ENCODE data around the gene LBH. TPM values are rescaled to one million over a fixed set of nuclear protein-coding genes. Genes with fewer than 3 reads are reported as not detected.

The LBH gene
- polyA plus RNA-seq, 1 donor (not counting 4 experiments of a cell fraction or from before 2014, with no cell fraction given) = 0.83 TPM

- no peak overlapping the region for H2AFZ ChIP-seq (ENCODE audit: control insufficient read depth, low read length)
- H4K20me1 ChIP-seq (ENCODE audit: control insufficient read depth, extremely low read depth, insufficient read depth, low read length) = no peaks in the 10 kb centered on the region
- no peak overlapping the region for H3K4me2 ChIP-seq (ENCODE audit: control insufficient read depth, extremely low read depth, insufficient read depth, low read depth, low read length)
- H3K27me3 ChIP-seq (ENCODE audit: control insufficient read depth, extremely low read depth, insufficient read depth, low read length) = no peaks in the 10 kb centered on the region
- DNase-seq (ENCODE audit: low read depth, low spot score) (no peak), FAIRE-seq (no peak)
- dilution Hi-C loops (cut with MboI; ENCODE audit: extremely low pct_ligation_motif_present, low sequenced_read_pairs) = no loop called here
- H3K4me3 ChIP-seq (ENCODE audit: control insufficient read depth in 2 of 3, extremely low read depth in 1 of 3, insufficient read depth in 2 of 3, low read depth in 1 of 3, low read length in 3 of 3) = no peak overlapping the region
- H3K4me1 ChIP-seq (ENCODE audit: control insufficient read depth, extremely low read depth, insufficient read depth, low read length) = no peaks in the 10 kb centered on the region
- no peak overlapping the region for H3K9ac ChIP-seq (ENCODE audit: control insufficient read depth, extremely low read depth, insufficient read depth, low read length)
- no peaks in the 10 kb centered on the region for H3K36me3 ChIP-seq (ENCODE audit: control insufficient read depth in 2 of 2, extremely low read depth in 1 of 2, insufficient read depth in 2 of 2, low read length in 2 of 2)
- no peaks in the 10 kb centered on the region for H3K79me2 ChIP-seq (ENCODE audit: control insufficient read depth, insufficient read depth, low read length)
- H3K27ac ChIP-seq (ENCODE audit: control insufficient read depth, insufficient read depth, low read length) = no peak overlapping the region
- TF ChIP-seq EZH2 (IDR thresholded peaks at IDR 0.05; ENCODE audit: low read length) (no peak), CTCF (optimal IDR thresholded peaks at IDR 0.05 in 1 of 3, IDR thresholded peaks at IDR 0.05 in 1 of 3, conservative IDR thresholded peaks at IDR 0.05 in 1 of 3; ENCODE audit: extremely low read depth in 1 of 3, insufficient read depth in 2 of 3, low read length in 3 of 3) (no peak)
- no peaks in the 10 kb centered on the region for H3K9me1 ChIP-seq (ENCODE audit: control insufficient read depth, extremely low read depth, insufficient read depth, low read length)
- H3K9me3 ChIP-seq (ENCODE audit: control insufficient read depth, low read depth, low read length) = no peaks in the 10 kb centered on the region
Observed at GRCh38 chr2:30243231-30243630, 11.9 kb downstream of the LBH start.

- Histone ChIP-seq H4K20me1 (ENCODE audit: control insufficient read depth, extremely low read depth, insufficient read depth, low read length) (no peaks in the 10 kb centered on the region), H3K4me1 (ENCODE audit: control insufficient read depth, extremely low read depth, insufficient read depth, low read length) (no peaks in the 10 kb centered on the region), H3K79me2 (ENCODE audit: control insufficient read depth, insufficient read depth, low read length) (no peaks in the 10 kb centered on the region), H3K9ac (ENCODE audit: control insufficient read depth, extremely low read depth, insufficient read depth, low read length) (no peak overlapping the region), H3K27me3 (ENCODE audit: control insufficient read depth, extremely low read depth, insufficient read depth, low read length) (no peaks in the 10 kb centered on the region), H3K36me3 (ENCODE audit: control insufficient read depth in 2 of 2, extremely low read depth in 1 of 2, insufficient read depth in 2 of 2, low read length in 2 of 2) (no peaks in the 10 kb centered on the region), H3K4me2 (ENCODE audit: control insufficient read depth, extremely low read depth, insufficient read depth, low read depth, low read length) (no peak overlapping the region), H3K4me3 (ENCODE audit: control insufficient read depth in 2 of 3, extremely low read depth in 1 of 3, insufficient read depth in 2 of 3, low read depth in 1 of 3, low read length in 3 of 3) (no peak overlapping the region), H3K27ac (ENCODE audit: control insufficient read depth, insufficient read depth, low read length) (no peak overlapping the region), H2AFZ (ENCODE audit: control insufficient read depth, low read length) (no peak overlapping the region), H3K9me3 (ENCODE audit: control insufficient read depth, low read depth, low read length) (no peaks in the 10 kb centered on the region), H3K9me1 (ENCODE audit: control insufficient read depth, extremely low read depth, insufficient read depth, low read length) (no peaks in the 10 kb centered on the region)
- DNase-seq (ENCODE audit: low read depth, low spot score) = no peak
- TF ChIP-seq CTCF (optimal IDR thresholded peaks at IDR 0.05 in 1 of 3, IDR thresholded peaks at IDR 0.05 in 1 of 3, conservative IDR thresholded peaks at IDR 0.05 in 1 of 3; ENCODE audit: extremely low read depth in 1 of 3, insufficient read depth in 2 of 3, low read length in 3 of 3) (no peak), EZH2 (IDR thresholded peaks at IDR 0.05; ENCODE audit: low read length) (no peak)
- dilution Hi-C loops (cut with MboI; ENCODE audit: extremely low pct_ligation_motif_present, low sequenced_read_pairs) = no loop called here
- no peak for FAIRE-seq
Observed at GRCh38 chr2:30245364-30245763, 14.0 kb downstream of the LBH start.
